HepG2 (cell line): ENCODE measurements around the gene GPR27. TPM values are rescaled to one million over a fixed set of nuclear protein-coding genes. Genes with fewer than 3 reads are reported as not detected.

Experiments used
- CERS6 ChIP-seq: sonication (generic); formaldehyde crosslinking; IDR thresholded peaks from 2 replicates; pipeline ENCODE4 v1.5.0; 2020; ENCODE audit warnings: missing genetic modification reagents
- CREM ChIP-seq, 2 experiments: sonication (generic) in 1 of 2; formaldehyde crosslinking in 1 of 2; IDR thresholded peaks; 2 replicates each; pipeline versions ENCODE4 v1.4.0 to v1.6.1; 2016 to 2020; ENCODE audit warnings: antibody characterized with exemption in 1 of 2, mild to moderate bottlenecking in 1 of 2, missing genetic modification reagents in 1 of 2
- GTF3A ChIP-seq: sonication (generic); formaldehyde crosslinking; conservative IDR thresholded peaks from 2 replicates; pipeline ENCODE4 v1.4.0; 2020; ENCODE audit warnings: mild to moderate bottlenecking, missing genetic modification reagents
- NFYC ChIP-seq: IDR thresholded peaks from 2 replicates; pipeline ENCODE4 v1.6.1; 2016; ENCODE audit warnings: missing genetic modification reagents, missing compliant biosample characterization
- TSC22D2 ChIP-seq: sonication (generic); formaldehyde crosslinking; IDR thresholded peaks from 2 replicates; pipeline ENCODE4 v1.5.1; 2020; ENCODE audit warnings: missing genetic modification reagents, mild to moderate bottlenecking, borderline replicate concordance
- ZNF597 ChIP-seq: sonication (generic); formaldehyde crosslinking; IDR thresholded peaks from 2 replicates; pipeline ENCODE4 v1.5.0; 2020; ENCODE audit warnings: missing genetic modification reagents
- ZNF773 ChIP-seq: sonication (generic); formaldehyde crosslinking; IDR thresholded peaks from 2 replicates; pipeline ENCODE4 v1.4.0; 2020; ENCODE audit warnings: missing genetic modification reagents, borderline replicate concordance
- polyA plus RNA-seq, 8 experiments: library from polyadenylated mRNA; depleted of rRNA in 3 of 8; stranded (reverse) in 7 of 8; unstranded in 1 of 8; fragments of >200 nt; fragmentation: Illumina TruSeq in 4 of 8; extraction: Trizol in 4 of 8; gene quantifications; 2 replicates each; pipeline versions ENCODE4 v1.2.1 to v1.2.3, GENCODE V29; 2011 to 2016; ENCODE audit warnings: low read depth in 4 of 8, missing spikeins in 1 of 8, mixed read lengths in 1 of 8; ENCODE audit not compliant: insufficient read depth in 1 of 8
- total RNA-seq, 5 experiments: library from RNA; depleted of rRNA; stranded (reverse); fragments of >200 nt; fragmentation: Illumina TruSeq; extraction: Trizol; gene quantifications; 2 replicates each; pipeline ENCODE4 v1.2.3, GENCODE V29; 2016; ENCODE audit warnings: low read depth in 1 of 5
- TF ChIP-seq, protein P1 (sequence below): sonication (generic); formaldehyde crosslinking; IDR thresholded peaks from 2 replicates; pipeline ENCODE4 v1.4.0; 2020; ENCODE audit warnings: missing genetic modification reagents
- TF ChIP-seq, protein P2 (sequence below): sonication (generic); formaldehyde crosslinking; IDR thresholded peaks from 2 replicates; pipeline ENCODE4 v1.9.0; 2021; ENCODE audit warnings: missing genetic modification reagents, mild to moderate bottlenecking, borderline replicate concordance
- TF ChIP-seq, protein P3 (sequence below): sonication (generic); formaldehyde crosslinking; IDR thresholded peaks from one replicate; pipeline ENCODE4 v1.5.1; 2020; ENCODE audit warnings: mild to moderate bottlenecking, missing genetic modification reagents; ENCODE audit errors: not compliant biosample characterization

The GPR27 gene
- total and polyA plus RNA-seq, 2 of the 13 experiments (the other 11 are each of a cell fraction or from before 2014, with no cell fraction given) = not detected

GRCh38 chr3:71805199-71805598 lies 51.5 kb downstream of the GPR27 start (continued):
- TF ChIP-seq ZNF597 (CRISPR knock-in tag) = no peak
- TF ChIP-seq CREM (IDR thresholded peaks at IDR 0.05) = no peak
- TF ChIP-seq CREM (CRISPR knock-in tag; IDR thresholded peaks at IDR 0.05) = no peak
- TF ChIP-seq, protein P1, sequence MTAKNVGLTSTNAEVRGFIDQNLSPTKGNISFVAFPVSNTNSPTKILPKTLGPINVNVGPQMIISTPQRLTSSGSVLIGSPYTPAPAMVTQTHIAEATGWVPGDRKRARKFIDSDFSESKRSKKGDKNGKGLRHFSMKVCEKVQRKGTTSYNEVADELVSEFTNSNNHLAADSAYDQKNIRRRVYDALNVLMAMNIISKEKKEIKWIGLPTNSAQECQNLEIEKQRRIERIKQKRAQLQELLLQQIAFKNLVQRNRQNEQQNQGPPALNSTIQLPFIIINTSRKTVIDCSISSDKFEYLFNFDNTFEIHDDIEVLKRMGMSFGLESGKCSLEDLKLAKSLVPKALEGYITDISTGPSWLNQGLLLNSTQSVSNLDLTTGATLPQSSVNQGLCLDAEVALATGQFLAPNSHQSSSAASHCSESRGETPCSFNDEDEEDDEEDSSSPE (CRISPR knock-in tag) = no peak
- no peak for TF ChIP-seq NFYC (CRISPR knock-in tag)
- no peak for TF ChIP-seq TSC22D2 (CRISPR knock-in tag)
- TF ChIP-seq, protein P2, sequence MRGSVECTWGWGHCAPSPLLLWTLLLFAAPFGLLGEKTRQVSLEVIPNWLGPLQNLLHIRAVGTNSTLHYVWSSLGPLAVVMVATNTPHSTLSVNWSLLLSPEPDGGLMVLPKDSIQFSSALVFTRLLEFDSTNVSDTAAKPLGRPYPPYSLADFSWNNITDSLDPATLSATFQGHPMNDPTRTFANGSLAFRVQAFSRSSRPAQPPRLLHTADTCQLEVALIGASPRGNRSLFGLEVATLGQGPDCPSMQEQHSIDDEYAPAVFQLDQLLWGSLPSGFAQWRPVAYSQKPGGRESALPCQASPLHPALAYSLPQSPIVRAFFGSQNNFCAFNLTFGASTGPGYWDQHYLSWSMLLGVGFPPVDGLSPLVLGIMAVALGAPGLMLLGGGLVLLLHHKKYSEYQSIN = no peak
- no peak for TF ChIP-seq ZNF773 (CRISPR knock-in tag)
- TF ChIP-seq GTF3A (CRISPR knock-in tag) = no peak
- no peak for TF ChIP-seq CERS6 (CRISPR knock-in tag)
- TF ChIP-seq, protein P3, sequence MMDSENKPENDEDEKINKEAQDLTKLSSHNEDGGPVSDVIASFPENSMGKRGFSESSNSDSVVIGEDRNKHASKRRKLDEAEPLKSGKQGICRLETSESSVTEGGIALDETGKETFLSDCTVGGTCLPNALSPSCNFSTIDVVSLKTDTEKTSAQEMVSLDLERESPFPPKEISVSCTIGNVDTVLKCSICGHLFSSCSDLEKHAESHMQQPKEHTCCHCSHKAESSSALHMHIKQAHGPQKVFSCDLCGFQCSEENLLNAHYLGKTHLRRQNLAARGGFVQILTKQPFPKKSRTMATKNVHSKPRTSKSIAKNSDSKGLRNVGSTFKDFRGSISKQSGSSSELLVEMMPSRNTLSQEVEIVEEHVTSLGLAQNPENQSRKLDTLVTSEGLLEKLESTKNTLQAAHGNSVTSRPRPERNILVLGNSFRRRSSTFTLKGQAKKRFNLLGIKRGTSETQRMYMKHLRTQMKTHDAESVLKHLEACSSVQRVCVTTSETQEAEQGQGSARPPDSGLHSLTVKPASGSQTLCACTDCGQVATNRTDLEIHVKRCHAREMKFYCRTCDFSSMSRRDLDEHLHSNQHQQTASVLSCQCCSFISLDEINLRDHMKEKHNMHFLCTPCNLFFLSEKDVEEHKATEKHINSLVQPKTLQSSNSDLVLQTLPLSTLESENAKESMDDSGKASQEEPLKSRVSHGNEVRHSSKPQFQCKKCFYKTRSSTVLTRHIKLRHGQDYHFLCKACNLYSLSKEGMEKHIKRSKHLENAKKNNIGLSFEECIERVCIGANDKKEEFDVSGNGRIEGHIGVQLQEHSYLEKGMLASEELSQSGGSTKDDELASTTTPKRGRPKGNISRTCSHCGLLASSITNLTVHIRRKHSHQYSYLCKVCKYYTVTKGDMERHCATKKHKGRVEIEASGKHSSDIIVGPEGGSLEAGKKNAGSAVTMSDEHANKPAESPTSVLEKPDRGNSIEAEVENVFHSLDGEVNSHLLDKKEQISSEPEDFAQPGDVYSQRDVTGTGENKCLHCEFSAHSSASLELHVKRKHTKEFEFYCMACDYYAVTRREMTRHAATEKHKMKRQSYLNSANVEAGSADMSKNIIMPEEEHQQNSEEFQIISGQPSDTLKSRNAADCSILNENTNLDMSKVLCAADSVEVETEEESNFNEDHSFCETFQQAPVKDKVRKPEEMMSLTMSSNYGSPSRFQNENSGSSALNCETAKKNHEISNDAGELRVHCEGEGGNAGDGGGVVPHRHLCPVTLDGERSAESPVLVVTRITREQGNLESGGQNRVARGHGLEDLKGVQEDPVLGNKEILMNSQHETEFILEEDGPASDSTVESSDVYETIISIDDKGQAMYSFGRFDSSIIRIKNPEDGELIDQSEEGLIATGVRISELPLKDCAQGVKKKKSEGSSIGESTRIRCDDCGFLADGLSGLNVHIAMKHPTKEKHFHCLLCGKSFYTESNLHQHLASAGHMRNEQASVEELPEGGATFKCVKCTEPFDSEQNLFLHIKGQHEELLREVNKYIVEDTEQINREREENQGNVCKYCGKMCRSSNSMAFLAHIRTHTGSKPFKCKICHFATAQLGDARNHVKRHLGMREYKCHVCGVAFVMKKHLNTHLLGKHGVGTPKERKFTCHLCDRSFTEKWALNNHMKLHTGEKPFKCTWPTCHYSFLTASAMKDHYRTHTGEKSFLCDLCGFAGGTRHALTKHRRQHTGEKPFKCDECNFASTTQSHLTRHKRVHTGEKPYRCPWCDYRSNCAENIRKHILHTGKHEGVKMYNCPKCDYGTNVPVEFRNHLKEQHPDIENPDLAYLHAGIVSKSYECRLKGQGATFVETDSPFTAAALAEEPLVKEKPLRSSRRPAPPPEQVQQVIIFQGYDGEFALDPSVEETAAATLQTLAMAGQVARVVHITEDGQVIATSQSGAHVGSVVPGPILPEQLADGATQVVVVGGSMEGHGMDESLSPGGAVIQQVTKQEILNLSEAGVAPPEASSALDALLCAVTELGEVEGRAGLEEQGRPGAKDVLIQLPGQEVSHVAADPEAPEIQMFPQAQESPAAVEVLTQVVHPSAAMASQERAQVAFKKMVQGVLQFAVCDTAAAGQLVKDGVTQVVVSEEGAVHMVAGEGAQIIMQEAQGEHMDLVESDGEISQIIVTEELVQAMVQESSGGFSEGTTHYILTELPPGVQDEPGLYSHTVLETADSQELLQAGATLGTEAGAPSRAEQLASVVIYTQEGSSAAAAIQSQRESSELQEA (CRISPR knock-in tag) = no peak
